Putamen (tissue), 1 donor: ENCODE results near the gene PCARE.
"Not testable (repeated sequence)": the region's sequence is repeated elsewhere in the genome, so short reads cannot be mapped to it uniquely, and the experiment has no call there.

ENCODE experiments used
- DNase-seq: peaks from one replicate; pipeline ENCODE4 v3.0.0-alpha.2; 2016; ENCODE audit warnings: low spot score

PCARE gene

GRCh38 chr2:29074411-29074810 lies at the start of gene PCARE:
Gene PCARE (minus strand): TSS chr2:29074523. CDS start chr2:29074261, 262 bp downstream.
- no peak for DNase-seq

DNA sequence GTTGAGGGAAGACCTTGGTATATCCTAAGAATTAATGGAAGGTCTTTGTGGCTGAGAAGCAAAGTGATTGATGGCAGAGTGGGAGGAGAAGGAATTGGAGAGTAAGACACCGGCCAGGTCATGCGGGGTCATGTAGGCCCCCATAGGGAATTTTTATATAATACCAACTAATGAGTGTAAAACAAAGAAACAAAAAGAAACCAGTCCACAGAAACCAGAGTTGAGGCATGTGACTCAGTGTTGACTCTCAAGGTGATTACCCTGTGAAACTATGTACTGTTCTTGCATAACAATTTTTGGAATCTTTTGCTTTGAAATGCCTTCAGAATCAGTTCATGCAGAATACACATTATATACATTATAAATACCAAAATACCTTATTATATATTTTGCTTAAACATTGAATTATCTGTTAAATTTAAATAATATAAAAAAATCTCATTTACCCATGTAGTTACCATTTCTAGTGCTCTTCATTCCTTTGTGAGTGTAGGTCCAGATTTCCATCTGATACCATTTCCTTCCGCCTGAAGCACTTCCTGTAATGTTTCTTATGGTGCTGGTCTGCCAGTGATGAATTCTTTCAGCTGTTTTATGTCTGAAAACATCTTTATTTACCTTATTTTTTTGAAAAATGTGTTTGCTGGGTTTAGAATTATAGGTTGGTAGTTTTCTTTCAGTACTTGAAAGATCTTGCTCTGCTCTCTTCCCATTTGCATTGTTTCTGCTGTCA lies 49.5 kb upstream of the PCARE start:
- no peak for DNase-seq

- DNase-seq: no peak
Observed at GRCh38 chr2:29120846-29121245, 46.5 kb upstream of the PCARE start.

DNA sequence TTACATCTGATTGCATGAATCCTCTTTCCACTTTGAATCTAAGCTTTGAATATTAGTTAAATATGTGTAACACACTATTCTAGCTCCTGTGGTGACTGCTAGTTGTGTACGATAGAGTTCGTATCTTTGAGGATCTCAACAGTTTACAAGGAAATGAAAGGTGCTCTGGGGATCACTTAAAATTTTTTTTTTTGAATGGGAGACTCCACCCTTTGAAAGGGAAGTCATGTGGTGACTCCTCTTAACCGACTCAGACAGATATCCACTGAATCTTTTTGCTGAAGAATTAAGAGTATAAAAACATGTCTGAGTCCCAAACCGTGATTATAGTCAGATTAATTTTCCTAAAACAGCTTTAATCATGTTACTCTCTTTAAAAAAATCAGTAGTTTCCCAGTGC lies 44.9 kb upstream of the PCARE start:
- DNase-seq: no peak

GRCh38 chr2:29117636-29118303 lies 43.4 kb upstream of the PCARE start:
- DNase-seq: no peak

GRCh38 chr2:29115797-29116781 lies 41.8 kb upstream of the PCARE start:
- peak; percentile 78 for DNase-seq

DNA sequence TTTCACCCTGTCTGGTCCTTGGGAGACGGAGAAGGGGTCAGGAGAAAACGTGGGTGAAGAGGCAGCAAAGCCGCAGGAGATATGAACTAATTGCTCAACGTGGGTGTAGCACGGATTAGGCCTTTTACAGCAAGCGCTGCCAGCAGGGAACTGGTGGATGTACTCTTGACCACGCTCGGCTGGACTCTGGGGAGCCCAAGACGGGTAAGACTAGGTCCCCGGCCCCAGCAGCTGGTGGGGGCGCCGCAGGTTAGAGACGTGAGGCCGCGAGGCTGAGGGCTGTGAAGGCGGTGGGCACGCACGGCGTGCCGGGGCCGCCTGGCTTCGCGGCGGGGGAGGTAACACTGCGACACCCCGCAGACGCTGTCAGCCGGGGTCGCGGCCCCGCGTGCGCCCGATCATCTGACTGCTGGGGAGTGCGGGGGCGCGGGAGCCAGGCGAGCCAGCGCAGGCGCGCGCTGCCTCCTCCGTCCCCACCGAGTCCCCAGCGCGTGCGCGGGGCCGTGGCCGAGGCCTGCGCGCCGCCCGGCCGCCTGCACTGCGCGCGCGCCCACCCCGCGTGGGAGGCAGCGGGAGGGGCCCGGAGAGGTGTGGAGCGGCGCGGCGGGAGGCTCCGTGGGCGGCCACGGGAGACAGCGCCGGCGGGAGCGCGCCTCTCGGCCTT lies 40.8 kb upstream of the PCARE start, which contains the start of gene CLIP4:
Gene CLIP4 (plus strand): TSS at position 470 of the 664 bp plus-strand sequence. CDS start 5,974 bp downstream, outside the sequence.
- DNase-seq: peak; percentile 86

- peak; percentile 68 for DNase-seq
Observed at GRCh38 chr2:29114586-29114945, 40.2 kb upstream of the PCARE start.

GRCh38 chr2:29113891-29114321 lies 39.6 kb upstream of the PCARE start:
- DNase-seq: no peak

GRCh38 chr2:29113027-29113686 lies 38.8 kb upstream of the PCARE start:
- DNase-seq: no peak

DNA sequence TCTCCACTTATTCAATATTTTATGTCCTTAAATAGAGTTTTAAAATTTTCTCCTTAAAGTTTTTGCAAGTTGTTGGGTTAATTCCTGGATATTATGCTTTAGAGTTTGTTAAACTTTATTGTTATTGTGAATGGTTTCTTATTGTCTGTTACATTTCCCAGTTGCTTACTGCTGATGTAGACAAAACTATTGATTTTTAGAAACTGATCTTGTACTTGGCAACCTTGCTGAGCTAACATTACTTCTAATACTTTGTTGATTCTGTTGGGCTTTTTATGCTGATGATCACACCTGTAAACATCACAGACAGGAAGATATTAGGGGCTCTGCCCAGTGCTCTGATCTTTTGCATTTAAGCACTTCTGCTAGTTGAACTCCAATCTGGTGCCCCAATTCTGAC lies 38.1 kb upstream of the PCARE start:
- DNase-seq: no peak

DNA sequence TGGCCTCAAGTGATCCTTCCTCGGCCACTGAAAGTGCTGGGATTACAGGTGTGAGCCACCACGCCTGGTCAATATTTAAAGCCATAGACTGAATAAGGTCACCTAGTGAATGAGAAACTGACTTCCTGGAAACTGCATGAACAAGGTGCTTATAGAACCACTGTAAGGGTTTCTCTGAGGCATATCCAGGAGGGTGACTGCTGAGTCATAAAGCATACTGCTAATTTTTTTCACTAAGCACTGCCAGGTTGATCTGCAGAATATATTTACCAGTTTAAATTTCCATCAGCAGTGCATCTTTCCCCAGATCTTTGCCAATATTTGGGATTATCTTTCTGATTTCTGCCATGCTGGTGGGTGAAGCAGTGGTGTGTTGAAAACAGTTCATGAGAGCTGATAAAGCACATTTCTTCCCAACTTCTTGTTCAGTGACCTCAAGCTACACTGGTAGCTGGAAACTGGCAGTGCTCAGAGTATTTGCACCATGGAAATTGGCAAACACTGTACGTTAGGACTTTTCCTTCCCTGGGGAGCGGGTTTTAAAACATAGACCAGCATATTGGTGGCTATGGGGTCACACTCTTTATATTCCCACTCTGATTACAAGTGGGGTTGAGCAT lies 36.7 kb upstream of the PCARE start:
- no peak for DNase-seq

GRCh38 chr2:29109246-29109645 lies 34.9 kb upstream of the PCARE start:
- DNase-seq: no peak

DNA sequence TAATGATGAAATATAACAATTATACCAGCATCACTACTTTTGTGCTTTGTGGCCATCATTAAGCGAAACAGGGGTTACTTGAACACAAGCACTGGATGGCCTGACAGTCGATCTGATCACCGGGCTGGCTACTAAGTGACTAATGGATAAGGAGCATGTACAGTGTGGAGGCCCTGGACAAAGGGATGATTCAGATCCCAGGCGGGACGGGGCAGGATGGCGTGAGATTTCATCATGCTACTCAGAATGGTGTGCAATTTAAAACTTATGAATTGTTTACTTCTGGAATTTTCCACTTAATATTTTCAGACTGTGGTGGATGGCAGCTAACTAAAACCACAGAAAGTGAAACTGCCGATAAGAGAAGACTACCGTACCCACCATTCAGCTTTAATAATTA lies 33.9 kb upstream of the PCARE start:
- peak; percentile 73 for DNase-seq

DNA sequence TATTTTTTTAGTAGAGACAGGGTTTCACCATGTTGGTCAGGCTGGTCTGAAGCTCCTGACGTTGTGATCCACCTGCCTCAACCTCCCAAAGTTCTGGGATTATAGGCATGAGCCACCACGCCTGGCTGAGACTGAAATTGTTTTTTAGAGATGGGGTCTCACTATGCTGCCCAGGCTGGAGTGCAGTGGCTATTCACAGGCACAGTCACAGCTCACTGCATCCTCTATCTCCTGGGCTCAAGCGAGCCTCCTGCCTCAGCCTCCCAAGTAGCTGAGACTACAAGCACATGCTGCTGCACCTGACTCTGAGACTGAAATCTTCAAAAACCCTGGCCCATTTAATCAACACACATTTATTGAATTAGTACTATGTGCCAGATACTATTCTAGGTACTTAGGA lies 33.2 kb upstream of the PCARE start:
- not testable (repeated sequence) for DNase-seq

- DNase-seq: no peak
Observed at GRCh38 chr2:29106980-29107388, 32.7 kb upstream of the PCARE start.

DNA sequence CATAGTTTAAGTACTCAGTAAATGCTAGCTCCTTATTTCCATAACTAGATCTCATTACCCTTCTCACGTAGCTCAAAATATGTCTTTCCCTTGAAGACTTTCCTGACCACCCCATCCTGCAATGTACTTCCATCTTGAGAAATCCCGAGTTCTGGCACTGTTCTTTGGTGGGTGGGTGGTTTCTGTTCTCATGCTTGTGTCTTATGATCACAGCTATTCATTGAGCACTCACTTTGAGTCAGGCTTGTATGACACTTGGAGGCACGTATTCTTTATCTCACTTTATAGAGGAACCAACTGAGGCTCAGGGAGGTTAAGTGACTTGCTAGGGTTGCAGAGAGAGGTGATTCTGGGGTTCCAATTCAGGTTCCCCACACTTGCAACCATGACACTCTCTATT lies 31.9 kb upstream of the PCARE start:
- DNase-seq: no peak

- no peak for DNase-seq
Observed at GRCh38 chr2:29105375-29105774, 31.1 kb upstream of the PCARE start.

GRCh38 chr2:29104688-29105087 lies 30.4 kb upstream of the PCARE start:
- no peak for DNase-seq

DNA sequence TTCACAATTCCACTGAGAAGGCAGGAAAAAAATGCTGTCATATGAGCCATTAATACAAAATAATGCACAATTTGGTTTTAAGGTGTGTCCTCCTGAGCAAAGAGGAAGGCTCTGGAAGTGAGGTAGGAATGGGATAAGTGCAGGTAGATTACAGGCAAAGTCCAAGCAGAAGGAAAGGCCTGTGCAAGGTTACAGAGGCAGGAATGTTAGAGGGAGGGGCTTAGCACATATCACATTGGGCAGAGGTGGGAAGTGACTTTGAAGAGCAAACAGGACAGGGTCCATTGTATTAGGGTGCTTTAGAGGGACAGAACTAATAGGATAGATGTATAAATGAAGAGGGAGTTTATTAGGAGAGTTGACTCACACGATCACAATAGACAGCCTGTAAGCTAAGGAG lies 26.2 kb upstream of the PCARE start:
- DNase-seq: no peak

- no peak for DNase-seq
Observed at GRCh38 chr2:29097569-29097968, 23.2 kb upstream of the PCARE start.
